ENCODE measurements around the gene FSIP1.

The FSIP1 gene

DNA sequence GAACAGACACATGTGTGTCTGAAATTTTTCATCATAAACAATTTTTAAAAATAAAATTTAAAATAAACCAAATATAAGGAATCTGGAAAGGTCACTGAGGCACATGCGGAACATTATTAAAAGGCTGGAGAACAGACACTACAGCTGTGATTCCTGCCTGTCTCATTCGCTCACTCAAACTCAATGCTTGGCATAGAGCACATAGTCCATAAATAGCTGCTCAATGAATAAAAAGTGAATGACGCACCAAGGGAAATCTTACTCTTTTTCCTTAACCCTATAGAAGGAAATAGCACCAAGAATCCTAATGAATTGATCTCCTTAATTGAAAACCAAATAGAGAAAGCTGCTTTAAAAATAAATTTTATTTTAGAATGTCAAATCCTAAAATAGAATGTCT, 98.4 kb downstream of the FSIP1 start:
- no peak for DNase-seq (ENCODE audit: low spot score)

DNA sequence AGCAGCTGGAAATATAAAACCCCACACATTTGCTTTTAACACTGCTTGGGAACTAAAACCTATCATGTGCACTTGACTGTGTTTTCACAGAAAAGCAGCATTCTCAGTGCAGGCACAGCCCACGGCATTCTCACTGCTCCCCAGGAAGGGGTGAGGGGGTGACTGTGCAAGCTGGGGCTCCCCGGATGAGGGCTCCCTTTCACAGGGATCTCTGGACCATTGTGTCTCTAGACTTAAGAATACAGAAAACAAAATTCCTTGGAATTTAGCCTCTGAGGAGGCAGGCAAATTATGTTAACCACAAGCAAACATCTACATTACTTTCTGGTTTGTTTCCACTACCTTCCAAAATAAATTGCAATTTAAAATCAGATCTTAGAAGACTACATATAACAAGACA, 100.3 kb downstream of the FSIP1 start:
- no peak for DNase-seq (ENCODE audit: low spot score)

DNA sequence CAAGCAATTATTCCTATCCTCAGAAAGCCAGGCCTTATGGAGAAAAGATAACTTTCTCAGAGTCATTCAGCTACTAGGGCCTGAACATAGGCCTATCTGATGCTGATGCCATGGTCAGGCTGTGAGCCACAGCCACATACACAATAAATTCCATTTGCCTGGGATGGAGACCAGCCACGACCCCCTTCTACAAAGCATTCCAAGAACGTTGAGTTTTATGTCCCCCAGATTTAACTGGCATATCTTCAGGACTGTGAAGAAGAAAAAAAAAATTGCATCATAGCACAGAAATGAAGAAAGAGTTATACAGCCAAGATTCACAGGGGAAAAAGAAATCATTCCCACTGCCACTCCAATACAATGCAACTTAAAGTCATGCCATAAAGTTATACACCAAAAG, 101.8 kb downstream of the FSIP1 start:
- no peak for DNase-seq (ENCODE audit: low spot score)

DNA sequence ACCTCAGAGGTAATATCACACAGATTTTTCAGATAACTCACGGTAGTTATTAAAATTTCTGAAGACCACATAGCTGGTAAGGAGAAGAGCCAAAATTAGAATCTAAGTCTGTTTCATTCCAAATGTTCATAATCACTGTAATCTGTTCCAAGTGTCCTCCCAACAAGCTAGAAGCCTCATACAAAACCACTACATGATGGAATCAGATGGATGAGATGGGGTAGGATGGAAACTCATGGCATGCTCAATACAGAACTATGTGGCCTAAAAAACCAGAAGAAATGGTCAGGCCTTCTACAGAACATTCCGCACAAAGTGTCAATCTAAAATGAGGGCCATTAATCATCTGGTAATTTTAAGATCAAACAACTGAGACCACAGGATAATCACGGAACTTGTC, 110.0 kb downstream of the FSIP1 start:
- no peak for DNase-seq (ENCODE audit: low spot score)

DNA sequence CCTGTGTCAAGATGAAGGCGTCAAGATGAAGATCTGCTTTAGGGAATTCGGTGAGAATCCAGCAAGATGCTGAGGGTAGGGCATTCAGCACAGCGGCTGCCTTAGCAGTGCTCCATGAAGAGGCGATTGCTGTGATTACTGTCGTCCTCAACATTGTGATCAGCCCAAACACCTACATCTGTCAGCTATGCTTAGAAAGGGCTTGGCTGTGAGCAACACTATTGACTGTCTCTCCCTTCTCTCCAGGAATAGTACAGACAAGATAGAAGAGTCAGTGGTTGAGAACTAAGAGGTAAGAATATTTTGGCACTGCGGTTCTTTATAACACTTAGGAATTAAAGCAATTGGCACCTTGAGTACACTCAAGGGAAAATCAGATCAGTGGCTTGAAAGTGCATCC, 110.5 kb downstream of the FSIP1 start:
- DNase-seq (ENCODE audit: low spot score), result no peak

DNA sequence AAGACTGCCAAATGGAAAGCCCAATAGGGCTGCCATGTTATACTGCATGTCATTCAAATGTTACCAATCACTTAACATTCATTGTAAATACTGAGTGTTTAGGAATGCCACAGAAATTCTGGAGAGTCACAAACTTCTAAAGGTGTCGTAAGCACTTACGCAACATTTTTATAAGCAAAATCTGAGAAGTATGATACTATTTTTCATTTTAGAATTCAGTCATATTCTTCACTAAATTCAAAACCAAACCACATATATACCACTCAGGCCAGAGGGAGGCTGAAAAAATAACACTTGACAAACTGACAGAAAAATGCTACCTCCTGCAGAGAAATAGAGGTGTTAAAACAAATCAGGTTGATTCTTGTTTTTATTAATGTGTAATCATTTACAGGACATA, 112.0 kb downstream of the FSIP1 start:
- DNase-seq (ENCODE audit: low spot score), result no peak

DNA sequence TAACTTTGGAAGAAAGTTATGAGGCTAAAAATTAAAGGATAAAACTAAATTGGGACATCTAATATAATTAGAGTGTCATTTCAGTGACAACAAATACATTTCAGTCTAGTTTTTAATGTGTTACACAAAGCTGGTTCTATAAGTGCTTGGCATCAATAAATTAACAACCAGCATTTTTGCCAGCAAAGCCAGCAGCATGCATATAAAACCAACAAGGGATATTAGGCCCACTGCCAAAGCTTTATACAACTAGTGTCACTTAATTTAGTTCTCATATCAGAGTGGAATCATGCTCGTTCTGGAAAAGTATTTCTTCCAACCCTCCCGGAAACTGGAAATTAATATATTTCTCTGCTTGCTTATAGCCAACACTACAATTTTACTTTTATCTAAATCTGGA, 113.0 kb downstream of the FSIP1 start:
- no peak for DNase-seq (ENCODE audit: low spot score)

DNA sequence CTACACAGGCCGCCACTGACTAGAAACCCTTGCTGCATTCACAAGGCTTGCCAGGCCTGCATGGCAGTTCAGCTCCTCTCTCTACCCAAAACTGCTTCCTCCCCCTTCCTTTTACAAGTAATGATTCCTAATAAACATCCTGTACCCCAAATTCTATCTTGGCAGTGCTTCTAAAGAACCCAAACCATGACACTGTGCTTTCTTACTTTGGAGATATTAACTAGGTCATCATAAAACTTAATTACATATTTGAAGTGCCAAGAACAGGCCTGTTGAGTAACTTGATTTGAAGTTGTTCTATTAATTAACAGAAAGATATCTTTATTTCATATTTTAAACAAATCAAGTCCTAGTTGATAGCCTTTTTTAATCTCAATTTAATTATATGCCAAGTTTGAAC, 113.4 kb downstream of the FSIP1 start:
- DNase-seq (ENCODE audit: low spot score), result no peak

DNA sequence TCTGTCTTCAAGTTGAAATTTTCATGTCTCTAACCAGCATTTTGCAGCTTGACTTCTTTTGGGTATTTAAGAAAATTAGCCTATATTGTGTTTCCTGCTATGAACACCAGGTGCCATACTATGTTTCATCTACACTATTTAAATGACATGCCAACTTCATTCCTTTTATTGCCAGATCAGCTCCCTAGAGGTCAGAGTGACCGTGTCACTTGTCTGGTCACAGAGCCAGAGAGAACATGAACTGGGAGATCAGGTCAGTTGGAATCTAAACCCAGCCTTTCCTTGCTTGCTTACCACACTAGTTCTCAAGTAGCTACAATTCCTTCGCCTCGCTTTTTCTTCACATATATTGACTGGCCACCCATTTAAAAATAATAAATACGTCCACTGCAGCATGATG, 114.2 kb downstream of the FSIP1 start:
- DNase-seq (ENCODE audit: low spot score), result no peak

DNA sequence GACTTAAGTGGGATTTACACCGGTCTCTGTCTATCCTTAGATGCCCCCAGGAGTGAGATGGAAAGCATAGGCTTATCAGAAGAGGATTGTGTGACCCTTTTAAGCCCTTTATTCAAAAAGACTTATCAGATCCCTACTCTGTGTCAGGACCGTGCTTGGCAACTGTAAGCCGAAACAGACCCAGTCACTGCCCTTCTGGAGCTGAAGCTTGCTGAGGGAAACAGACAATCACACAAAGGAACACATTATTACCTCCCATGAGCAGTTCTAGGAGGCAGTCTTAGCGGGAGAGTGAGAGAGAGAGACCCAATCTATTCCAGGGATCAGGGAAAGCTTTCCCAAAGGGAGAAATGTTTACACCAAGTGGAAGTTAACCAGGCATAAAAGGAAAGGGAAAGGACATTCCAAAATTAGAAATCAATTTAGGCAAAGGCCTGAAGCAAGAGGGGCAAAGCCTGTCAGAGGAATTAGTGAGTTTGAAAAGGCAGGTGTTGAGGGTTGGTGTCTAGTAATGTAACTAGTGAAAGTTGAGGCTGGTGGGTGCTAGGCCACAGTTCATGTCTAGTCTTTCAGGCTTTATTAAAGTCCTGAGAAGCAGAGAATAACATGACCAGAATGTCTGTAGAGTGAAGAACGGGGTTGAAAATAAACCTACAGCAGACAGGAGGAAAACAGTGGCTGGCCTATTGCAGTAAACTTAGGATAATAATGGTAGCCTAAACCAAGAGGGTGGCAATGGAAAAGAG, 115.1 kb downstream of the FSIP1 start:
- no peak for DNase-seq (ENCODE audit: low spot score)

DNA sequence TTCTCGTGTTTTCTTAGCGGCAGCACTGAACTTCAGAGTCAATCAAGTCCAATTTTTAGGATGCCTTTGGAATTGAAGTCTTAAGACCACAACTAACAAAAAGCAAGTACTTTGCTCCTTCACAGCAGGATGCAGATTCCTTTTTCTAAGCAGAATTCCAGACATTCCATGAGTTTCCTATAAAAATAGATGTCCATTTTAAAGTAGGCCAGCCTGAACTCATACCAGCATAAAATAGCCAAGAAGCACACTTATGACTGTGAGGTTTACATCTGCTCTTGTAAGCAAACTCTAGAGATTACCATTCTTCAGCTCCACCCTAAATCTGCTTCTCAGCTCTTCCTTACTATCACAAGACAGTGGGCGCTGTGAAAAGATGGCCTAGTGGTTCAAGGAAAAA, 116.0 kb downstream of the FSIP1 start:
- no peak for DNase-seq (ENCODE audit: low spot score)

DNA sequence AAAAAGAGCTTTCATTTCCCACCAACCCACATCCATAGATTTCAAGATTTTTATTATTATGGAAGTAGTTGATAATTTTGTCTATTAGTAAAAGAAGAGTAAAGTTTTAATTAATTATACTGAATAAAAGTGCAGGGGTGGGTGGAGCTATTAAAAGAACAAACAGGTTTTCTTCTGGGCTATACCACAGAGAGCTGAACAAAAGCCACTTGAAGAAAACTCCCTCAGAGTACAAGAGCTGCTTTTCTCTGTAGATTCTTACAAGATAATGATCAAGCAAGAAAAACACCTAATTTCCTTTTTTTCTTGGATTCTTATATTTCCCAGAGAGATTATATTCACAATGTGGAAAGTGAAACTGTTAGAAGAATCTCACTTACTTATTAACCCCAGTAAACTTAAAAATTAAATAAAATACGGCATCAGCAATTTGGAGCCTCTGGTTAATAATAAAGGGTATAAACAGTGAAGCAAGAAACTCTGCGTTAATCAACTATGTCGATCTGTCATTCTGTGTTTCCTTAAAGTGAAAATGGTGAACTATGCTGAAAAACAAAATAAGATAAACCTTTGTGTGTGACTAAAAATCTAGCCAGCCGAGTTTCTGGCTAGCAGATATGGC, 116.9 kb downstream of the FSIP1 start:
- no peak for DNase-seq (ENCODE audit: low spot score)

DNA sequence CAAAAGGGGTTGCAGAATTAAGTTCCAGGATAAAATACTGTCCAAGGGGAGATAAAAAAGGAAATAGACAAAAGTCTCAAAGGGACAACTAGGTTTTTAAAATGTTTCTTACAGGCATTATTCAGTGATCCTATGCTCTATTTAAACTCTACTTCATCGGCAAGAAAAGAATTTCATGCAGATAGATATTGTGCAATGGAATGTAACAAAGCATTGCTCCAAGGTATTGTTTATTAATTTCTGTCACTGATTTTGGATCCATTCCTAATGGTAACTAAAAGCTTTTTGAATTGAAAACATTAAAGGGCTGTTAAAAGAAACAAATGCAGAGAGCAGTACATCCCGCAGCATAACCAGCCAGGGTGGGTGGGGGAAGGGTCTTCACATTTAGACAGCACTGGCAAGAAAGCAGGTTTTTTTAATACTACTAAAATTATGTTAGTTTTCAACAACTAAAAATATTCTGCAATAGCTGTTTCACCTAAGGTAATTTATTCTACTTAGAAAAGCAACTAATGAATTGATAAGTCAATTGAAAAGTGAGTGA, 118.9 kb downstream of the FSIP1 start:
- no peak for DNase-seq (ENCODE audit: low spot score)

DNA sequence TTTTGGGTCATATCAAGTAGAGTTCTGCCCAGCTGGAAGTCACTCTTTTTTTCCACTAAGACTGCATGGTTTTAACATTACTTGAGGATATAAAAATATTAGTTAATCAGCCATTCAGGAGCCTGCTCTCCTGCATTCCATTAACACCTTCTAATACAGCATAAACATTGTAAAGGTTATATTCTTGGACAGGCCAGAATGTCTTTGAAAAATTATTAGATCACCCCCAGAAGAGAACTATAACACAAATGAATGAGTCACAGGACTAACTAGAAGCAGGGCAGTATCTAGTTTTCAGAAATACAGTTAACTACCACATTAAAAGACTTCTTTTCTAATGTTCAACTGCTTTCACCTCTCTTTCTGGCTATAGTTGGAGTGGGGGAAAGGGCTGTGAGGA, 120.9 kb downstream of the FSIP1 start:
- DNase-seq (ENCODE audit: low spot score), result no peak

DNA sequence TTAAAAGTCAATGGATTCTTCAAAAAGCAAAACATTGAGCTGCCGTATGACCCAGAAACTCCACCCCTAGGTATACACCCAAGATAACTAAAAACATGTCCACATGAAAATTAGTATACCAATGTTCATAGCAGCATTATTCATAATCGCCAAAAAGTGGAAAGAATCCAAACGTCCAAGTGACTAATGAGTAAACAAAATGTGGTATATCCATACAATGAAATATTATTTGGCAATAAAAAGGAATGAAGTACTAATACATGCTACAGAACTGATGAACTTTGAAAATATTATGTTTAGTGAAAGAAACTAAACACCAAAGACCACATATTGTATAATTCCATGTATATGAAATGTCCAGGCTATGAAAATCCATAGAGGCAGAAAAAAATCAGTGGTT, 123.9 kb downstream of the FSIP1 start:
- no peak for DNase-seq (ENCODE audit: low spot score)

DNA sequence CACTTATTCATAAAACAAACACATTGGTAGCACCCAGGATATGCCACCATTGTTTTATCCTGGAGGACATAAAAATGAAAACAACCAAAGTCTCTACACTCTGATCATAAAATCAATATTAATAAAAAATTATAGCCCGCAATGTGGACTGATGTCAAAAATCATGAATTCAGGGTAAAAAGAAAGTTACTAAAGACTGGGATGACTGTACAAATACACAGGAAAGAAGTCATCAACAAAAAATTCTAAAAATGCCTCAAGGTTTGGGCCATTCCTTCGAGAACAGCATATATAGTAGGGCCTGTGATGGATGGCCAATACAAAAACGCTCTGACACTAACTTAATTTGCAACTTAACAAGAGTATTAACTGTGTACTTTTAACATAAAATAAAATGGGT, 125.0 kb downstream of the FSIP1 start:
- DNase-seq (ENCODE audit: low spot score), result no peak

DNA sequence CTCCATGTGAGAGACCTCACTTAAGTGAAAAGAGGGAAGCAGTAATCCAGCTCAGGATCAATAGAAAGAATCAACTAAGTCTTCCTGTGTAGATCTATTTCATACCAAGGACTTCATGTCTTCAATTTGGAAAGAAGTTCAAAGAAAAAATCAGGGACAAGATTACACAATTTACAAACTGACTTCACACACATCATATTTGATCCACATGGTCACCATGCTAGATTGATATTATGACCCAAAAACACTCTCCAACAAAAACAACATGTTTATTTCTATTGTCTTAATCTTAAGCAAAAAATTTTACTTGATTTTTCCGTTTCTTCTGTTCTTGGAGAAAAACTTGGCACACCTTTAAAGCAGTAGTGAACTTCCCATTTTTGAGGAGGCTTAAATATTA, 125.5 kb downstream of the FSIP1 start:
- no peak for DNase-seq (ENCODE audit: low spot score)

DNA sequence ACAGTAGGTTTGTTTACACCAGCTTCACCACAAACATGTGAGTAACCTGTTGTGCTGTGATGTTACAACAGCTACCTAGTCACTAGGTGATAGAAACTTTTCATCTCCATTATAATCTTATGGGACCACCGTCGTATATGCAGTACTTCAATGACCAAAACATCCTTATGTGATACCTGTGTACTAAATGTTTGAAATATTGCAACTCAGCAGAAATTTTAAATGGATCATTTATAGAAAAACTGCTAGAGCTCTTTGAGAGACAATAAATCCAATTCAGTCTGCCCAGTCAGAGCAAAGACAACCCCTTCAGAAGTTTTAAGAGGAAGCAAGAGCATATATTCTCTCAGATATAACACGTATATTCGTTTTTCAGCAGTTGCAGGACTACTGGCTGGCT, 128.3 kb downstream of the FSIP1 start:
- no peak for DNase-seq (ENCODE audit: low spot score)

DNA sequence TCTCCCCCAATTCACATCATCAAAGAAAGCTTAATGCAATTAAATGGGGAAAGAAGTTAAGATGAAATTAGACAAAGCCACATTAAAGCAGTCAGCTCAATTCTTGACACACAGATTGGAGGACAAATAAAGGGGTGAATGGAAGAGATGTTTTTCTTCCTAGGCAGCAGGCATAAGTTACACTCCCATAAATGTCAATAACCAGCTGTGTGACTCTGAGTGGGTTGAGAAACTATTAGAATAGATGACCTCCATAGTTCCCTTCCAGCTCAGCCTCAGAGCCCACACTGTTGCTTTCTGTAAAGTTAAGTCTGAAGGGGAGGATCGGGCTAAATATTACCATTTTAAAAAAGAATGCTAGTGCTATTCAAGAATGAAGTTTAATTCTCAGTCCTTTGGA, 130.8 kb downstream of the FSIP1 start:
- DNase-seq (ENCODE audit: low spot score), result no peak

DNA sequence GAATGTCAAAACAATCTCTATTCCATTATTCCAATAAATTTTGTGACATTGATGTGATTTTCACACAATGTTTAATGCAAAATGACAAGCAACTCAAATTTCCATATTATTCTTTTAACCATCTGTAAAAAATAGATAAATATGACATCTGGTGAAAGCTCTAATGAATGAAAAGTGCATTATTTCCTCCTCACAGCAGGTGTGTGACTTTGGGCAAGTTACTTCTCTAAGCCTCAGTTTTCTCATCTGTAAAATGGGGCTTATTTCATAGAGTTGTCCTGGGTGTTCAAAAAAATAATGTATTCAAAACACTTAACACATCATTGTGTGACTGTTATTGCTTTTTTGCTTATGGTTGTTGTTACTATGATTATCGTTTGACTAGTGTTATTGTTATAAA, 131.3 kb downstream of the FSIP1 start:
- DNase-seq (ENCODE audit: low spot score), result no peak

DNA sequence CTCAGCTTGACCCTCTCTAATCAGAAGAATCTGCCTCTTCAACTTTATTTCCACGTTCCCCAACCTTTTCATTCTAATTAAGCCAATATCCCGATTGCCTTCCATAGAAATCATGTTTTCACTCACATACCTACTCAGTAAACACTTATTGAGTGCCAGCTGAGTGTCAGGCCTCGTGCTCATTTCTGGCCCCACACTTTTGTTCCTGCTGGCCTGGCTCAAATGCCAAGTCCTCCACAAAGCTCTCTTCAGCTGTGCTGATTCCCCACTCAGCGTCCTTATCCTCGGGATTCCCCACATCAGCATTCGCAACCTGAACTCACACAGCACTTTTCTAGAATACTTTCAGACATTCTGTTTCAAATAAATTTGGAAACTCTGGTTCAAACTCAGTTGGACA, 132.9 kb downstream of the FSIP1 start:
- no peak for DNase-seq (ENCODE audit: low spot score)

DNA sequence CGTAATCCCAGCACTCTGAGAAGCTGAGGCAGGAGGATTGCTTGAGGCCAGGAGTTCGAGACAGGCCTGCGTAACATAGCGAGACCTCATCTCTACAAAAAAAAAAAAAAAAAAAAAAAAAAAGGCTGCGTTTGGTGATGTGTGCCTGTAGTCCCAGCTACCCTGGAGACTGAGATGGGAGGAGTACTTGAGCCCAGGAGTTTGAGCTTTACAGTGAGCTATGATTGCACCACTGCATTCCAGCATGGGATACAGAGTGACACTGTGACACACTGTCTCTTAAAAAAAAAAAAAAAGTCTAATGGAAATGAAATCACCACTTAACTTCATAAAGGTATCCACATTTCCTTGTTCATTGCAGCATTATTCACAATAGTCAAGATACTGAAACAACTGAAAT, 136.2 kb downstream of the FSIP1 start:
- DNase-seq (ENCODE audit: low spot score), result no peak

DNA sequence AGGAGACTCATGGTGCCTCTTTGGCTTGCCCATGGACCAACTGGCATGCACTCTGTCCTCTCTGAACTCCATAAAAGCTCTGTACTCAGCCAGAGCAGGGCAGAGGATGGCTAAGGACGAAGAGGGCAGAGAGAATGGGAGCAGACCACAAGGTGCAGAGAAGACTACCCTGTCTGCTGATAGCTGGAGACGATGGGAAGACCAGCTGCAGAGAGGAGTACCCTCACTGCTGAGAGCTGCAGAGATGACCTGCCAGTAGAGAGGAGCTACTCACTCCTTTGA, 136.7 kb downstream of the FSIP1 start:
- DNase-seq (ENCODE audit: low spot score), result no peak

Measured in germinal center (tissue), 1 donor.